HepG2 (cell line): ENCODE results near the gene CHCHD1. TPM values are rescaled to one million over a fixed set of nuclear protein-coding genes. Genes with fewer than 3 reads are reported as not detected.
A peak's percentile ranks its signal among the peaks of the same experiment; 100 is the strongest.

Experiments used
- ARID3A ChIP-seq: IDR thresholded peaks from 2 replicates; pipeline ENCODE4 v1.6.1; 2012; ENCODE audit warnings: low read depth, low read length, improper control_type of control experiment
- ELF1 ChIP-seq: sonication (generic); formaldehyde crosslinking; IDR thresholded peaks from 2 replicates; pipeline ENCODE4 v1.4.0; 2020; ENCODE audit warnings: missing genetic modification reagents
- GPBP1L1 ChIP-seq: sonication (generic); formaldehyde crosslinking; IDR thresholded peaks from 2 replicates; pipeline ENCODE4 v1.5.0; 2020; ENCODE audit warnings: mild to moderate bottlenecking, missing genetic modification reagents
- GZF1 ChIP-seq: sonication (generic); formaldehyde crosslinking; IDR thresholded peaks from 2 replicates; pipeline ENCODE4 v1.5.1; 2020; ENCODE audit warnings: mild to moderate bottlenecking, missing genetic modification reagents
- HNRNPK ChIP-seq: fragments of 200-400 bp; formaldehyde crosslinking; IDR thresholded peaks from 2 replicates; pipeline ENCODE4 v1.6.1; 2018; ENCODE audit warnings: low read length, low read depth, moderate library complexity, mild to moderate bottlenecking; ENCODE audit not compliant: poor library complexity, severe bottlenecking
- HOXA7 ChIP-seq: sonication (generic); formaldehyde crosslinking; IDR thresholded peaks from 2 replicates; pipeline ENCODE4 v1.8.1; 2022; ENCODE audit warnings: mild to moderate bottlenecking, missing genetic modification reagents, moderate library complexity
- POGZ ChIP-seq: sonication (generic); formaldehyde crosslinking; IDR thresholded peaks from 2 replicates; pipeline ENCODE4 v1.4.0; 2020; ENCODE audit warnings: mild to moderate bottlenecking, missing genetic modification reagents
- POLR2A ChIP-seq, 2 experiments: IDR thresholded peaks; 2 replicates each; pipeline ENCODE4 v1.6.1; 2011; ENCODE audit warnings: low read depth in 2 of 2, low read length in 2 of 2, mild to moderate bottlenecking in 1 of 2, moderate library complexity in 1 of 2; ENCODE audit not compliant: insufficient read depth in 1 of 2
- SAFB2 ChIP-seq: sonication (generic); formaldehyde crosslinking; IDR thresholded peaks from 2 replicates; pipeline ENCODE4 v1.5.1; 2020; ENCODE audit warnings: missing genetic modification reagents, low read depth, mild to moderate bottlenecking, borderline replicate concordance
- SMARCC2 ChIP-seq: fragments of 450-650 bp; IDR thresholded peaks from 2 replicates; pipeline ENCODE4 v1.6.1; 2017; ENCODE audit warnings: antibody characterized with exemption, mild to moderate bottlenecking
- SOX13 ChIP-seq, 3 experiments: fragments of 450-650 bp in 1 of 3; sonication (generic) in 1 of 3; formaldehyde crosslinking in 1 of 3; IDR thresholded peaks in 2 of 3; conservative IDR thresholded peaks in 1 of 3; 2 replicates each; pipeline versions ENCODE4 v1.5.0 to v1.6.1; 2016 to 2020; ENCODE audit warnings: antibody characterized with exemption in 1 of 3, mild to moderate bottlenecking in 1 of 3, missing compliant biosample characterization in 1 of 3, missing genetic modification reagents in 1 of 3, moderate library complexity in 1 of 3
- TFDP2 ChIP-seq: sonication (generic); formaldehyde crosslinking; IDR thresholded peaks from 2 replicates; pipeline ENCODE4 v1.4.0; 2020; ENCODE audit warnings: missing genetic modification reagents
- TMF1 ChIP-seq: sonication (generic); formaldehyde crosslinking; IDR thresholded peaks from 2 replicates; pipeline ENCODE4 v1.8.1; 2022; ENCODE audit warnings: low read depth, missing genetic modification reagents
- TP53 ChIP-seq: sonication (generic); formaldehyde crosslinking; conservative IDR thresholded peaks from 2 replicates; pipeline ENCODE4 v1.4.0; 2020; ENCODE audit warnings: missing genetic modification reagents
- ZBTB49 ChIP-seq: sonication (generic); formaldehyde crosslinking; IDR thresholded peaks from 2 replicates; pipeline ENCODE4 v1.4.0; 2020; ENCODE audit warnings: missing genetic modification reagents, borderline replicate concordance
- ZNF513 ChIP-seq: sonication (generic); formaldehyde crosslinking; conservative IDR thresholded peaks from 2 replicates; pipeline ENCODE4 v1.5.0; 2020; ENCODE audit warnings: missing genetic modification reagents
- ZNF615 ChIP-seq: sonication (generic); formaldehyde crosslinking; IDR thresholded peaks from 2 replicates; pipeline ENCODE4 v1.5.0; 2020; ENCODE audit warnings: mild to moderate bottlenecking, missing genetic modification reagents, borderline replicate concordance
- ZNF772 ChIP-seq: sonication (generic); formaldehyde crosslinking; IDR thresholded peaks from 2 replicates; pipeline ENCODE4 v1.5.0; 2020; ENCODE audit warnings: mild to moderate bottlenecking, missing genetic modification reagents
- polyA plus RNA-seq, 8 experiments: library from polyadenylated mRNA; depleted of rRNA in 3 of 8; stranded (reverse) in 7 of 8; unstranded in 1 of 8; fragments of >200 nt; fragmentation: Illumina TruSeq in 4 of 8; extraction: Trizol in 4 of 8; gene quantifications; 2 replicates each; pipeline versions ENCODE4 v1.2.1 to v1.2.3, GENCODE V29; 2011 to 2016; ENCODE audit warnings: low read depth in 4 of 8, missing spikeins in 1 of 8, mixed read lengths in 1 of 8; ENCODE audit not compliant: insufficient read depth in 1 of 8
- total RNA-seq, 5 experiments: library from RNA; depleted of rRNA; stranded (reverse); fragments of >200 nt; fragmentation: Illumina TruSeq; extraction: Trizol; gene quantifications; 2 replicates each; pipeline ENCODE4 v1.2.3, GENCODE V29; 2016; ENCODE audit warnings: low read depth in 1 of 5

Gene CHCHD1
- total and polyA plus RNA-seq, 2 of the 13 experiments (the other 11 are each of a cell fraction or from before 2014, with no cell fraction given): 36.9 to 71.2 TPM

GRCh38 chr10:73772281-73773151 lies 9.3 kb upstream of the CHCHD1 start (continued):
- TF ChIP-seq GPBP1L1 (CRISPR knock-in tag) (no peak), SAFB2 (peak; percentile 74; the same call in 1 of the 2 replicates), TMF1 (no peak; the same call in 1 of the 2 replicates), POLR2A (IDR thresholded peaks at IDR 0.05; ENCODE audit: insufficient read depth in 1 of 2, low read depth in 2 of 2, low read length in 2 of 2) (peak; percentile 33 to 79; a peak in 3 of 4 replicates), HNRNPK (no peak), ELF1 (CRISPR knock-in tag) (peak; percentile 46; the same call in 1 of the 2 replicates), ZNF772 (CRISPR knock-in tag) (no peak), POGZ (CRISPR knock-in tag) (peak; percentile 22; the same call in 1 of the 2 replicates), TP53 (CRISPR knock-in tag) (no peak; the same call in 1 of the 2 replicates), ARID3A (no peak), ZBTB49 (CRISPR knock-in tag) (no peak), ZNF513 (no peak), ZNF615 (no peak), SMARCC2 (no peak), SOX13 (IDR thresholded peaks at IDR 0.05) (no peak), SOX13 (CRISPR knock-in tag; conservative IDR thresholded peaks at IDR 0.05 in 1 of 2, IDR thresholded peaks at IDR 0.05 in 1 of 2) (no peak), TFDP2 (CRISPR knock-in tag) (peak; percentile 41), GZF1 (CRISPR knock-in tag) (no peak), HOXA7 (CRISPR knock-in tag) (no peak)
